HepG2 (cell line): Measurements from ENCODE around the gene DGKG. TPM values are rescaled to one million over a fixed set of nuclear protein-coding genes. Genes with fewer than 3 reads are reported as not detected.

ENCODE experiments used
- ATAC-seq: fragments of 200-7000 bp; cut with Tn5 transposase; 3 replicates; pipeline ENCODE4 v1.9.1; 2020; ENCODE audit warnings: mild to moderate bottlenecking, moderate library complexity
- BruUV-seq: library from RNA; stranded (reverse); fragments of 400-500 nt; replicated peaks from 2 replicates; lab custom pipeline; 2021; lab: Mats Ljungman, UMichigan
- CTCF ChIA-PET: fragments of 300-600 bp; formaldehyde crosslinking; extraction: SDS; loops from one replicate; lab custom pipeline; 2021; ENCODE audit warnings: low total read pairs, inconsistent platforms, low intra/inter-chr PET ratio; lab: Yijun Ruan, JAX
- POLR2A ChIA-PET: fragments of 350-600 bp; sonication (Branson Sonifier 250); formaldehyde crosslinking; loops from one replicate; lab custom pipeline; 2020; ENCODE audit warnings: antibody characterized with exemption, inconsistent platforms; lab: Yijun Ruan, JAX
- DNase-seq: peaks from one replicate; pipeline ENCODE4 v3.0.0-alpha.2; 2015; ENCODE audit warnings: low spot score
- FAIRE-seq: peaks from 3 replicates; lab custom pipeline; 2011; peaks lifted over from hg19 to GRCh38; lab: Jason Lieb, UNC
- H2AFZ ChIP-seq: one replicate; pipeline ENCODE4 v1.6.1; 2011; ENCODE audit warnings: low read length, inconsistent platforms
- H3K27ac ChIP-seq: fragments of 300-600 bp; 3 replicates; pipeline ENCODE4 v1.8.0; 2011; ENCODE audit warnings: mixed run types, mild to moderate bottlenecking, mixed read lengths, low read length, inconsistent platforms; ENCODE audit not compliant: insufficient read depth; ENCODE audit errors: extremely low read length
- H3K27me3 ChIP-seq, 2 experiments: fragments of 200-600 bp in 1 of 2; 2 replicates in 1 of 2; 3 replicates in 1 of 2; pipeline versions ENCODE4 v1.6.0 to v1.8.0; 2011; ENCODE audit warnings: low read length in 2 of 2, mild to moderate bottlenecking in 2 of 2, moderate library complexity in 2 of 2, inconsistent platforms in 1 of 2; ENCODE audit not compliant: insufficient read depth in 2 of 2, control insufficient read depth in 1 of 2
- H3K36me3 ChIP-seq, 2 experiments: fragments of 200-600 bp in 1 of 2; replicated peaks in 1 of 2; 2 replicates in 1 of 2; 3 replicates in 1 of 2; pipeline versions ENCODE4 v1.5.1 to v1.8.0; 2011; ENCODE audit warnings: low read length in 2 of 2, inconsistent platforms in 1 of 2; ENCODE audit not compliant: insufficient read depth in 2 of 2, control insufficient read depth in 1 of 2
- H3K4me1 ChIP-seq: 2 replicates; pipeline ENCODE4 v1.5.1; 2012; ENCODE audit warnings: low read length, inconsistent platforms; ENCODE audit not compliant: insufficient read depth
- H3K4me2 ChIP-seq: 2 replicates; pipeline ENCODE4 v1.6.0; 2011; ENCODE audit warnings: low read depth, low read length, inconsistent platforms
- H3K4me3 ChIP-seq, 3 experiments: fragments of 200-600 bp in 1 of 3; sonication (generic), shearing (Covaris generic) in 1 of 3; replicated peaks in 1 of 3; 2 replicates each; pipeline ENCODE4 v1.5.1; 2011 to 2016; ENCODE audit warnings: low read length in 3 of 3, inconsistent platforms in 2 of 3, low read depth in 2 of 3, mild to moderate bottlenecking in 2 of 3, control low read depth in 1 of 3, mixed read lengths in 1 of 3; ENCODE audit not compliant: insufficient read depth in 1 of 3
- H3K79me2 ChIP-seq: one replicate; pipeline ENCODE4 v1.6.1; 2011; ENCODE audit warnings: low read length, inconsistent platforms; ENCODE audit not compliant: insufficient read depth
- H3K9ac ChIP-seq: 2 replicates; pipeline ENCODE4 v1.6.0; 2011; ENCODE audit warnings: mild to moderate bottlenecking, low read depth, low read length, inconsistent platforms; ENCODE audit not compliant: insufficient read depth
- H3K9me3 ChIP-seq: 2 replicates; pipeline ENCODE4 v1.5.1; 2012; ENCODE audit warnings: mild to moderate bottlenecking, low read length
- H4K20me1 ChIP-seq: 2 replicates; pipeline ENCODE4 v1.6.0; 2011; ENCODE audit warnings: inconsistent platforms, mild to moderate bottlenecking, low read length, moderate library complexity; ENCODE audit not compliant: insufficient read depth
- HOXA3 ChIP-seq: sonication (generic); formaldehyde crosslinking; IDR thresholded peaks from 2 replicates; pipeline ENCODE4 v1.5.0; 2020; ENCODE audit warnings: missing genetic modification reagents
- IKZF4 ChIP-seq: sonication (generic); formaldehyde crosslinking; IDR thresholded peaks from 2 replicates; pipeline ENCODE4 v1.5.1; 2020; ENCODE audit warnings: borderline replicate concordance, mild to moderate bottlenecking, low read depth, missing genetic modification reagents; ENCODE audit errors: not compliant biosample characterization
- NRL ChIP-seq: sonication (generic); formaldehyde crosslinking; IDR thresholded peaks from 2 replicates; pipeline ENCODE4 v1.5.0; 2020; ENCODE audit warnings: missing genetic modification reagents, mild to moderate bottlenecking, moderate library complexity, borderline replicate concordance
- PCBP1 ChIP-seq: fragments of 200-400 bp; formaldehyde crosslinking; IDR thresholded peaks from 2 replicates; pipeline ENCODE4 v1.6.1; 2017; ENCODE audit warnings: mild to moderate bottlenecking, low read depth, low read length, borderline replicate concordance
- PRMT3 ChIP-seq: sonication (generic); formaldehyde crosslinking; IDR thresholded peaks from 2 replicates; pipeline ENCODE4 v1.8.1; 2022; ENCODE audit warnings: low read depth, mild to moderate bottlenecking, moderate library complexity, missing genetic modification reagents, borderline replicate concordance
- RELA ChIP-seq: sonication (generic); formaldehyde crosslinking; IDR thresholded peaks from 2 replicates; pipeline ENCODE4 v1.4.0; 2020; ENCODE audit warnings: missing genetic modification reagents
- SNRNP70 ChIP-seq: fragments of 200-400 bp; formaldehyde crosslinking; IDR thresholded peaks from 2 replicates; pipeline ENCODE4 v1.6.1; 2017; ENCODE audit warnings: mild to moderate bottlenecking, low read depth, low read length, moderate library complexity
- ZMAT3 ChIP-seq: sonication (generic); formaldehyde crosslinking; conservative IDR thresholded peaks from 2 replicates; pipeline ENCODE4 v1.7.0; 2021; ENCODE audit warnings: missing genetic modification reagents
- ZNF510 ChIP-seq: sonication (generic); formaldehyde crosslinking; IDR thresholded peaks from 2 replicates; pipeline ENCODE4 v1.4.0; 2020; ENCODE audit warnings: low read depth, mild to moderate bottlenecking, missing genetic modification reagents
- ZNF550 ChIP-seq: sonication (generic); formaldehyde crosslinking; IDR thresholded peaks from 2 replicates; pipeline ENCODE4 v1.4.0; 2020; ENCODE audit warnings: mild to moderate bottlenecking, missing genetic modification reagents, borderline replicate concordance
- ZNF556 ChIP-seq: sonication (generic); formaldehyde crosslinking; IDR thresholded peaks from 2 replicates; pipeline ENCODE4 v1.4.0; 2020; ENCODE audit warnings: mild to moderate bottlenecking, missing genetic modification reagents, borderline replicate concordance
- ZNF562 ChIP-seq: sonication (generic); formaldehyde crosslinking; IDR thresholded peaks from 2 replicates; pipeline ENCODE4 v1.8.0; 2022; ENCODE audit warnings: missing genetic modification reagents, borderline replicate concordance
- ZNF570 ChIP-seq: sonication (generic); formaldehyde crosslinking; IDR thresholded peaks from 2 replicates; pipeline ENCODE4 v1.4.0; 2020; ENCODE audit warnings: mild to moderate bottlenecking, missing genetic modification reagents, borderline replicate concordance
- ZNF670 ChIP-seq: sonication (generic); formaldehyde crosslinking; IDR thresholded peaks from 2 replicates; pipeline ENCODE4 v1.8.0; 2022; ENCODE audit warnings: mild to moderate bottlenecking, missing genetic modification reagents, borderline replicate concordance
- ZSCAN20 ChIP-seq: sonication (generic); formaldehyde crosslinking; IDR thresholded peaks from 2 replicates; pipeline ENCODE4 v1.4.0; 2020; ENCODE audit warnings: missing genetic modification reagents, mild to moderate bottlenecking, borderline replicate concordance
- WGBS: methylation state at CpG from one replicate; pipeline ENCODE4 v1.1.6; 2017; ENCODE audit warnings: low lambda C conversion rate; 5-methylcytosine and 5-hydroxymethylcytosine counted together
- in situ Hi-C: cut with HindIII; loops from 2 replicates; pipeline ENCODE4 v1.10.0; 2017; ENCODE audit warnings: low pct_unique_long_range_greater_than_20kb; ENCODE audit not compliant: extremely low pct_ligation_motif_present
- intact Hi-C: fragments of 100-400 bp; cut with micrococcal nuclease; formaldehyde crosslinking; loops from one replicate; pipeline ENCODE4 v1.10.0; 2022; ENCODE audit not compliant: unreplicated experiment
- polyA plus RNA-seq, 8 experiments: library from polyadenylated mRNA; depleted of rRNA in 3 of 8; stranded (reverse) in 7 of 8; unstranded in 1 of 8; fragments of >200 nt; fragmentation: Illumina TruSeq in 4 of 8; extraction: Trizol in 4 of 8; gene quantifications; 2 replicates each; pipeline versions ENCODE4 v1.2.1 to v1.2.3, GENCODE V29; 2011 to 2016; ENCODE audit warnings: low read depth in 4 of 8, missing spikeins in 1 of 8, mixed read lengths in 1 of 8; ENCODE audit not compliant: insufficient read depth in 1 of 8
- total RNA-seq, 5 experiments: library from RNA; depleted of rRNA; stranded (reverse); fragments of >200 nt; fragmentation: Illumina TruSeq; extraction: Trizol; gene quantifications; 2 replicates each; pipeline ENCODE4 v1.2.3, GENCODE V29; 2016; ENCODE audit warnings: low read depth in 1 of 5
- TF ChIP-seq, protein P1 (sequence below): sonication (generic); formaldehyde crosslinking; IDR thresholded peaks from 2 replicates; pipeline ENCODE4 v1.4.0; 2020; ENCODE audit warnings: missing genetic modification reagents, borderline replicate concordance
- TF ChIP-seq, protein P2 (sequence below): sonication (generic); formaldehyde crosslinking; IDR thresholded peaks from 2 replicates; pipeline ENCODE4 v1.5.0; 2020; ENCODE audit warnings: mild to moderate bottlenecking, missing genetic modification reagents, moderate library complexity

DGKG gene
- total and polyA plus RNA-seq, 2 of the 13 experiments (the other 11 are each of a cell fraction or from before 2014, with no cell fraction given), result 3.8 to 6.2 TPM

DNA sequence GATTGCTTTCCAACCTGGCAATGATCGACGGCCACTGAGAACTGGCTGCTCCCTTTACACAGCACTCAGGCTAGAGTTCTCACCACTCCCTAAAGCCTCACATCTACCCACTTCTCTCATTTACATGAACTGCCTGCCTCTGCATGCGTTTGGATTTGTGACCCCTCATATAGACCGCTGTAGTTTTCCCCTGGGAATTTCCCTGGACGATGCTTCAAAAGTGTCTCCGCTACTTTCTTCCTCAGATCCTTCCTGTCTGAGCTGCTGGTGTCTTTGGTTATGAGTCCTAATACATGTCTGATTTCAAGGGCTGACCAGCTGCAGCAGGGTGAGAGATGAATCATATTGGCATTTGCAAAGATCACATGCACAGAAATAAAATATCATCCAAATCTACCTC, 136.4 kb downstream of the DGKG start:
- Histone ChIP-seq H2AFZ (no peak overlapping the region), H3K4me3 (no peak overlapping the region), H3K9ac (no peak overlapping the region), H3K27me3 (no peaks in the 10 kb centered on the region), H3K36me3 (peaks cover 0 to 1% of the 10 kb centered on the region in 2 experiments; a peak in 1 of 5 replicates), H3K9me3 (no peaks in the 10 kb centered on the region), H4K20me1 (no peaks in the 10 kb centered on the region), H3K4me1 (no peaks in the 10 kb centered on the region), H3K79me2 (no peaks in the 10 kb centered on the region), H3K4me2 (no peak overlapping the region), H3K27ac (no peak overlapping the region)
- in situ Hi-C loops, result no loop called here
- intact Hi-C loops, result no loop called here
- no peak for DNase-seq
- POLR2A ChIA-PET, result no interaction called here
- no peak for TF ChIP-seq NRL (CRISPR knock-in tag)
- no peak for TF ChIP-seq ZNF562 (CRISPR knock-in tag)
- TF ChIP-seq, protein P1, sequence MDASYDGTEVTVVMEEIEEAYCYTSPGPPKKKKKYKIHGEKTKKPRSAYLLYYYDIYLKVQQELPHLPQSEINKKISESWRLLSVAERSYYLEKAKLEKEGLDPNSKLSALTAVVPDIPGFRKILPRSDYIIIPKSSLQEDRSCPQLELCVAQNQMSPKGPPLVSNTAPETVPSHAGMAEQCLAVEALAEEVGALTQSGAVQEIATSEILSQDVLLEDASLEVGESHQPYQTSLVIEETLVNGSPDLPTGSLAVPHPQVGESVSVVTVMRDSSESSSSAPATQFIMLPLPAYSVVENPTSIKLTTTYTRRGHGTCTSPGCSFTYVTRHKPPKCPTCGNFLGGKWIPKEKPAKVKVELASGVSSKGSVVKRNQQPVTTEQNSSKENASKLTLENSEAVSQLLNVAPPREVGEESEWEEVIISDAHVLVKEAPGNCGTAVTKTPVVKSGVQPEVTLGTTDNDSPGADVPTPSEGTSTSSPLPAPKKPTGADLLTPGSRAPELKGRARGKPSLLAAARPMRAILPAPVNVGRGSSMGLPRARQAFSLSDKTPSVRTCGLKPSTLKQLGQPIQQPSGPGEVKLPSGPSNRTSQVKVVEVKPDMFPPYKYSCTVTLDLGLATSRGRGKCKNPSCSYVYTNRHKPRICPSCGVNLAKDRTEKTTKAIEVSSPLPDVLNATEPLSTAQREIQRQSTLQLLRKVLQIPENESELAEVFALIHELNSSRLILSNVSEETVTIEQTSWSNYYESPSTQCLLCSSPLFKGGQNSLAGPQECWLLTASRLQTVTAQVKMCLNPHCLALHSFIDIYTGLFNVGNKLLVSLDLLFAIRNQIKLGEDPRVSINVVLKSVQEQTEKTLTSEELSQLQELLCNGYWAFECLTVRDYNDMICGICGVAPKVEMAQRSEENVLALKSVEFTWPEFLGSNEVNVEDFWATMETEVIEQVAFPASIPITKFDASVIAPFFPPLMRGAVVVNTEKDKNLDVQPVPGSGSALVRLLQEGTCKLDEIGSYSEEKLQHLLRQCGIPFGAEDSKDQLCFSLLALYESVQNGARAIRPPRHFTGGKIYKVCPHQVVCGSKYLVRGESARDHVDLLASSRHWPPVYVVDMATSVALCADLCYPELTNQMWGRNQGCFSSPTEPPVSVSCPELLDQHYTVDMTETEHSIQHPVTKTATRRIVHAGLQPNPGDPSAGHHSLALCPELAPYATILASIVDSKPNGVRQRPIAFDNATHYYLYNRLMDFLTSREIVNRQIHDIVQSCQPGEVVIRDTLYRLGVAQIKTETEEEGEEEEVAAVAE, result no peak
- no peak for TF ChIP-seq SNRNP70
- TF ChIP-seq ZNF570 (CRISPR knock-in tag), result no peak
- TF ChIP-seq RELA, result no peak
- TF ChIP-seq ZNF510, result no peak
- no peak for TF ChIP-seq PRMT3 (CRISPR knock-in tag)
- TF ChIP-seq ZMAT3, result no peak
- no peak for TF ChIP-seq ZNF556 (CRISPR knock-in tag)
- TF ChIP-seq PCBP1, result no peak
- no peak for TF ChIP-seq IKZF4
- TF ChIP-seq ZSCAN20, result no peak
- TF ChIP-seq HOXA3, result no peak
- TF ChIP-seq ZNF670 (CRISPR knock-in tag), result no peak
- no peak for TF ChIP-seq ZNF550
- TF ChIP-seq, protein P2, sequence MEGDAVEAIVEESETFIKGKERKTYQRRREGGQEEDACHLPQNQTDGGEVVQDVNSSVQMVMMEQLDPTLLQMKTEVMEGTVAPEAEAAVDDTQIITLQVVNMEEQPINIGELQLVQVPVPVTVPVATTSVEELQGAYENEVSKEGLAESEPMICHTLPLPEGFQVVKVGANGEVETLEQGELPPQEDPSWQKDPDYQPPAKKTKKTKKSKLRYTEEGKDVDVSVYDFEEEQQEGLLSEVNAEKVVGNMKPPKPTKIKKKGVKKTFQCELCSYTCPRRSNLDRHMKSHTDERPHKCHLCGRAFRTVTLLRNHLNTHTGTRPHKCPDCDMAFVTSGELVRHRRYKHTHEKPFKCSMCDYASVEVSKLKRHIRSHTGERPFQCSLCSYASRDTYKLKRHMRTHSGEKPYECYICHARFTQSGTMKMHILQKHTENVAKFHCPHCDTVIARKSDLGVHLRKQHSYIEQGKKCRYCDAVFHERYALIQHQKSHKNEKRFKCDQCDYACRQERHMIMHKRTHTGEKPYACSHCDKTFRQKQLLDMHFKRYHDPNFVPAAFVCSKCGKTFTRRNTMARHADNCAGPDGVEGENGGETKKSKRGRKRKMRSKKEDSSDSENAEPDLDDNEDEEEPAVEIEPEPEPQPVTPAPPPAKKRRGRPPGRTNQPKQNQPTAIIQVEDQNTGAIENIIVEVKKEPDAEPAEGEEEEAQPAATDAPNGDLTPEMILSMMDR (CRISPR knock-in tag), result no peak
- no peak for ATAC-seq
- FAIRE-seq, result no peak
- CTCF ChIA-PET, result no interaction called here
- 98% methylated on average over 6 of the region's 6 CpGs for WGBS
- BruUV-seq, result no TSS peak
